Kidney capillary endothelial cell (primary cell): ENCODE measurements around the gene GRID1.

ENCODE experiments used
- DNase-seq: peaks from one replicate; pipeline ENCODE4 v3.0.0-alpha.2; 2018; ENCODE audit warnings: low spot score

Gene GRID1

GRCh38 chr10:86209726-86210125 lies 156.9 kb downstream of the GRID1 start:
- DNase-seq: no peak

GRCh38 chr10:86207226-86207625 lies 159.4 kb downstream of the GRID1 start:
- no peak for DNase-seq

GRCh38 chr10:86206240-86206579 lies 160.4 kb downstream of the GRID1 start:
- no peak for DNase-seq

- DNase-seq: no peak
Measured at GRCh38 chr10:86205306-86206239, 161.0 kb downstream of the GRID1 start.

- no peak for DNase-seq
Measured at GRCh38 chr10:86204421-86205305, 161.9 kb downstream of the GRID1 start.

- peak; percentile 12 for DNase-seq
Measured at GRCh38 chr10:86203162-86203905, 163.3 kb downstream of the GRID1 start.

- no peak for DNase-seq
Measured at GRCh38 chr10:86202226-86202735, 164.3 kb downstream of the GRID1 start.

GRCh38 chr10:86200867-86201266 lies 165.7 kb downstream of the GRID1 start:
- no peak for DNase-seq

- no peak for DNase-seq
Measured at GRCh38 chr10:86200269-86200668, 166.3 kb downstream of the GRID1 start.

- DNase-seq: no peak
Measured at GRCh38 chr10:86199041-86199440, 167.6 kb downstream of the GRID1 start.

GRCh38 chr10:86198271-86198670 lies 168.3 kb downstream of the GRID1 start:
- DNase-seq: no peak

GRCh38 chr10:86197166-86197790 lies 169.3 kb downstream of the GRID1 start:
- DNase-seq: no peak

GRCh38 chr10:86195521-86196157 lies 171.0 kb downstream of the GRID1 start:
- DNase-seq: no peak

- no peak for DNase-seq
Measured at GRCh38 chr10:86194684-86195083, 171.9 kb downstream of the GRID1 start.

- DNase-seq: no peak
Measured at GRCh38 chr10:86193841-86194240, 172.8 kb downstream of the GRID1 start.

GRCh38 chr10:86192691-86193090 lies 173.9 kb downstream of the GRID1 start:
- DNase-seq: no peak

GRCh38 chr10:86192147-86192546 lies 174.4 kb downstream of the GRID1 start:
- no peak for DNase-seq

- DNase-seq: no peak
Measured at GRCh38 chr10:86191686-86192085, 174.9 kb downstream of the GRID1 start.

GRCh38 chr10:86191166-86191565 lies 175.4 kb downstream of the GRID1 start:
- DNase-seq: no peak

GRCh38 chr10:86190291-86190690 lies 176.3 kb downstream of the GRID1 start:
- no peak for DNase-seq

- DNase-seq: no peak
Measured at GRCh38 chr10:86189891-86190290, 176.7 kb downstream of the GRID1 start.
